Measurements from ENCODE around the gene UNC13A.

- TF ChIP-seq POLR2A (IDR thresholded peaks at IDR 0.05) = no peak
- TF ChIP-seq POLR2AphosphoS5 (IDR thresholded peaks at IDR 0.05) = no peak
These were observed 46.3 kb downstream of the UNC13A start for GRCh38 chr19:17641846-17642245.

Data from sigmoid colon (tissue), 4 donors.